H1 (cell line): Measurements from ENCODE around the gene GNB5.

Experiments
- CEBPB ChIP-seq: IDR thresholded peaks from 2 replicates; pipeline ENCODE4 v1.6.1; 2012; ENCODE audit warnings: low read depth, low read length
- EZH2 ChIP-seq: fragments of 200-600 bp; sonication (generic); IDR thresholded peaks from 2 replicates; pipeline ENCODE4 v1.7.1; 2012; ENCODE audit warnings: low read depth, mild to moderate bottlenecking, moderate library complexity, low read length, inconsistent platforms; ENCODE audit not compliant: severe bottlenecking
- MAFK ChIP-seq: IDR thresholded peaks from 2 replicates; pipeline ENCODE4 v1.6.1; 2012; ENCODE audit warnings: low read depth, mild to moderate bottlenecking, improper control_type of control experiment, low read length
- POLR2A ChIP-seq, 2 experiments: IDR thresholded peaks; 1 replicate in 1 of 2; 2 replicates in 1 of 2; pipeline ENCODE4 v1.6.1; 2011; ENCODE audit warnings: low read depth in 2 of 2, low read length in 2 of 2, mild to moderate bottlenecking in 2 of 2; ENCODE audit errors: control extremely low read depth in 1 of 2
- RFX5 ChIP-seq: IDR thresholded peaks from 2 replicates; pipeline ENCODE4 v1.6.1; 2011; ENCODE audit warnings: low read depth, low read length, improper control_type of control experiment, borderline replicate concordance
- SAP30 ChIP-seq: fragments of 300-600 bp; sonication (generic); IDR thresholded peaks from 2 replicates; pipeline ENCODE4 v1.7.1; 2012; ENCODE audit warnings: low read length, moderate library complexity, mild to moderate bottlenecking, inconsistent platforms; ENCODE audit not compliant: insufficient read depth, insufficient replicate concordance
- SIN3A ChIP-seq, 2 experiments: IDR thresholded peaks in 1 of 2; conservative IDR thresholded peaks in 1 of 2; 2 replicates each; pipeline ENCODE4 v1.6.1; 2011 to 2012; ENCODE audit warnings: low read length in 2 of 2, improper control_type of control experiment in 1 of 2, low read depth in 1 of 2, mild to moderate bottlenecking in 1 of 2
- SIRT6 ChIP-seq: IDR thresholded peaks from one replicate; pipeline ENCODE4 v1.7.1; 2012; ENCODE audit warnings: low read length, inconsistent platforms
- TAF1 ChIP-seq: IDR thresholded peaks from 2 replicates; pipeline ENCODE4 v1.6.1; 2011; ENCODE audit warnings: mild to moderate bottlenecking, low read depth, low read length
- ZNF274 ChIP-seq: IDR thresholded peaks from 2 replicates; pipeline ENCODE4 v1.7.0; 2012; ENCODE audit warnings: low read length, borderline replicate concordance; ENCODE audit errors: extremely low read depth
- TF ChIP-seq, protein P1 (sequence below), 3 experiments: IDR thresholded peaks; 1 replicate in 2 of 3; 2 replicates in 1 of 3; pipeline versions ENCODE4 v1.5.1 to v1.6.1; 2011; ENCODE audit warnings: low read length in 3 of 3, mild to moderate bottlenecking in 3 of 3, inconsistent platforms in 2 of 3, low read depth in 1 of 3, moderate library complexity in 1 of 3; ENCODE audit not compliant: insufficient read depth in 1 of 3; ENCODE audit errors: control extremely low read depth in 1 of 3

- TF ChIP-seq EZH2 (no peak), MAFK (no peak), RFX5 (no peak), SIRT6 (no peak), SAP30 (no peak), SIN3A (conservative IDR thresholded peaks at IDR 0.05 in 1 of 2, IDR thresholded peaks at IDR 0.05 in 1 of 2; ENCODE audit: low read depth in 1 of 2, low read length in 2 of 2) (no peak), CEBPB (no peak), ZNF274 (no peak), POLR2A (IDR thresholded peaks at IDR 0.05; ENCODE audit: control extremely low read depth in 1 of 2, low read depth in 2 of 2, low read length in 2 of 2) (no peak), TAF1 (no peak)
- TF ChIP-seq, protein P1, sequence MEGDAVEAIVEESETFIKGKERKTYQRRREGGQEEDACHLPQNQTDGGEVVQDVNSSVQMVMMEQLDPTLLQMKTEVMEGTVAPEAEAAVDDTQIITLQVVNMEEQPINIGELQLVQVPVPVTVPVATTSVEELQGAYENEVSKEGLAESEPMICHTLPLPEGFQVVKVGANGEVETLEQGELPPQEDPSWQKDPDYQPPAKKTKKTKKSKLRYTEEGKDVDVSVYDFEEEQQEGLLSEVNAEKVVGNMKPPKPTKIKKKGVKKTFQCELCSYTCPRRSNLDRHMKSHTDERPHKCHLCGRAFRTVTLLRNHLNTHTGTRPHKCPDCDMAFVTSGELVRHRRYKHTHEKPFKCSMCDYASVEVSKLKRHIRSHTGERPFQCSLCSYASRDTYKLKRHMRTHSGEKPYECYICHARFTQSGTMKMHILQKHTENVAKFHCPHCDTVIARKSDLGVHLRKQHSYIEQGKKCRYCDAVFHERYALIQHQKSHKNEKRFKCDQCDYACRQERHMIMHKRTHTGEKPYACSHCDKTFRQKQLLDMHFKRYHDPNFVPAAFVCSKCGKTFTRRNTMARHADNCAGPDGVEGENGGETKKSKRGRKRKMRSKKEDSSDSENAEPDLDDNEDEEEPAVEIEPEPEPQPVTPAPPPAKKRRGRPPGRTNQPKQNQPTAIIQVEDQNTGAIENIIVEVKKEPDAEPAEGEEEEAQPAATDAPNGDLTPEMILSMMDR (IDR thresholded peaks at IDR 0.05; ENCODE audit: control extremely low read depth in 1 of 3, insufficient read depth in 1 of 3, low read depth in 1 of 3, low read length in 3 of 3) = no peak
Observed at GRCh38 chr15:52193321-52193720, 2.1 kb upstream of the GNB5 start.
